Frontal cortex (tissue), 4 donors: ENCODE data around the gene GPATCH4. TPM values are rescaled to one million over a fixed set of nuclear protein-coding genes. Genes with fewer than 3 reads are reported as not detected.
"Not testable (repeated sequence)": the region's sequence is repeated elsewhere in the genome, so short reads cannot be mapped to it uniquely, and the experiment has no call there.

Experiments used
- DNase-seq, 2 donors: peaks; one replicate each; pipeline ENCODE4 v3.0.0; 2012; ENCODE audit warnings: low spot score in 2 of 2
- FAIRE-seq: peaks from 2 replicates; lab custom pipeline; 2012; peaks lifted over from hg19 to GRCh38; lab: Jason Lieb, UNC
- total RNA-seq: library from RNA; depleted of rRNA; stranded (reverse); fragments of >200 nt; gene quantifications from one replicate; pipeline ENCODE4 v1.2.3, GENCODE V29; 2014
- donor health status: control.
- donor health status: control.
- donor health status: control.

Gene GPATCH4
- total RNA-seq, 1 donor from 2014 or later = 5.7 TPM

- no peak for DNase-seq
- no peak for FAIRE-seq
Observed at GRCh38 chr1:156629823-156630449, 28.7 kb upstream of the GPATCH4 start.

- DNase-seq = no peak
Observed at GRCh38 chr1:156627313-156627880, 26.1 kb upstream of the GPATCH4 start.

GRCh38 chr1:156626079-156626438 is 24.8 kb upstream of the GPATCH4 start:
- DNase-seq = no peak
- FAIRE-seq = no peak

More at GRCh38 chr1:156627313-156627880, 26.1 kb upstream of the GPATCH4 start:
- FAIRE-seq = no peak

DNA sequence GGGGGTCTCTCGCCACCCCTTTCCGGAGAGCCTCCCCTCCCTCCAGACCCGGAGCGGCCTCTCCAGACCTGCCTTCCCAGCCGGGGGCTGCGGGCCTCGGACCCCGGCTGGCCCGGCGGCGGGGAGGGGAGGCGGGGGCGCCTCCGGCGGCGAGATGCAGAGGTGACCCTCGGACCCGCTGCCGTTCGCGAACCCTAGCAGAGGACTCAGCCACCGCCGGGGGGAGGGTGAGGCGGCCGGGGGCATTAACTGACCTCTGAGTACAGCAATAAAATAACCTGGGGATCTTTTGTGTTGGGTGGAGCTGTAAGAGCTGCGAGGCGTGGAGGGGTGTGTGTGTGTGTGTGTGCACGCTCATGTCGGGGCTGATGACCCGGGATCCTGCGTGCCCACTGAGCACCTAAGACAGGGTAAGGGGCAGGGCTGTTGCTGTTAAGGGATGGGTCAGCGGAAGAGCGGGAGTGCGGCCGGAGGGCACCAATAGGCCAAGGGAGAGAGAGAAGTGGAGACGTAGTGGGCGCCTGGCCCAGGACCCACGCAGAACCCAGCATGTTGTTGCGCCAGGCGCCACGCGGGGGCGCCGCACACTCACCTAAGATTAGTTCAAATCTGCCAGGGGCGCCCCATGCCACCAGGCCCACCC is 24.3 kb upstream of the GPATCH4 start:
- peak in 1 of 2 donors; percentile 56 for DNase-seq
- FAIRE-seq = no peak

GRCh38 chr1:156624814-156625435 is 23.6 kb upstream of the GPATCH4 start:
- FAIRE-seq (no peak), DNase-seq (no peak)

DNA sequence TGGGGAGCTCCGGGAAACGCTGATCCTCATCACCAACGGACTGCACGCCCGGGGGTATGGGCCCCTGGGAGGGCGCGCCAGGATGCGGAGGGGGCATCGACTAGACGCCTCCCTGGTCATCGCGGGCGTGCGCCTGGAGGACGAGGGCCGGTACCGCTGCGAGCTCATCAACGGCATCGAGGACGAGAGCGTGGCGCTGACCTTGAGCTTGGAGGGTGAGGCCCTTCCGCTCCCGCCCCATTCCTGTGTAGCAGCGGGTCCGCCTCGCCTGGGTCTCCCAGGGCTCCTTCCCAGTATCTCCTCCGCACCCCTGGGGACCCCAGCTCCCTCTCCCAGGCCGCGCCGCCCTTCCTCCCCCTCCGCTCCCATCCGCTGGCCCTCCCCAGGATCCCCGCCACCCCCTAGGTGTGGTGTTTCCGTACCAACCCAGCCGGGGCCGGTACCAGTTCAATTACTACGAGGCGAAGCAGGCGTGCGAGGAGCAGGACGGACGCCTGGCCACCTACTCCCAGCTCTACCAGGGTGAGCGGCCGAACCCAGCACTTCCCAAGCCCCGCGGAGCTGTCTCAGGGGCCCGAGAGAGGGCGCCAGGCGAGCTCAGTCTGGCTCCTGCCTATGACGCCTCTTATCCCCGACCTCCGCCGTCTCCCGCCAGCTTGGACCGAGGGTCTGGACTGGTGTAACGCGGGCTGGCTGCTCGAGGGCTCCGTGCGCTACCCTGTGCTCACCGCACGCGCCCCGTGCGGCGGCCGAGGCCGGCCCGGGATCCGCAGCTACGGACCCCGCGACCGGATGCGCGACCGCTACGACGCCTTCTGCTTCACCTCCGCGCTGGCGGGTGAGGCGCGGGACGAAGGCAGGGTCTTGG is 22.9 kb upstream of the GPATCH4 start:
- DNase-seq (peak in 1 of 2 donors; percentile 48), FAIRE-seq (no peak)

- FAIRE-seq = no peak
- no peak for DNase-seq
Observed at GRCh38 chr1:156622581-156623297, 21.5 kb upstream of the GPATCH4 start.

GRCh38 chr1:156619582-156619955 is 18.3 kb upstream of the GPATCH4 start:
- DNase-seq = no peak
- FAIRE-seq = no peak

GRCh38 chr1:156618853-156619581 is 17.7 kb upstream of the GPATCH4 start, which contains the start of gene HAPLN2:
TSS of gene HAPLN2 (plus strand) at chr1:156619415. CDS start at chr1:156623491, 4,076 bp downstream.
- FAIRE-seq = no peak
- DNase-seq = peak in 1 of 2 donors; percentile 47

DNA sequence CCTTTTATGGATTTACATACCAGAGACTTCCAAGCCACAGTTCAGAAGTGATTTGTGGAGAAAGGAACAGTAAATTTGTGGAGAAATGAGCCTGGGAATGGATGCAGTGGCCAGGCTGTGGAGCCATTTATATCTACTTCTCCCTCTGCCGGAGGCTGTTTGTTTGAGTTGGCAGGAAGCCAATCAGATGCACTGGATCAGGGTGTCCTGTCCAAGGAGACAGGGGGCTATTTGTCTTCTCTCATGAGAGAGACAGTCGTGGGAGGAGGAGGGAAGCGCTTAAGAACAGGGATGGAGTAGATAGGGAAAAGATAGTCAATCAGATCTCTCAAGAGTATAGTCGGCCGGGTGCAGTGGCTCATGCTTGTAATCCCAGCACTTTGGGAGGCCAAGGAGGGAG is 15.2 kb upstream of the GPATCH4 start:
- DNase-seq (peak; percentile 46 to 61), FAIRE-seq (no peak)

DNA sequence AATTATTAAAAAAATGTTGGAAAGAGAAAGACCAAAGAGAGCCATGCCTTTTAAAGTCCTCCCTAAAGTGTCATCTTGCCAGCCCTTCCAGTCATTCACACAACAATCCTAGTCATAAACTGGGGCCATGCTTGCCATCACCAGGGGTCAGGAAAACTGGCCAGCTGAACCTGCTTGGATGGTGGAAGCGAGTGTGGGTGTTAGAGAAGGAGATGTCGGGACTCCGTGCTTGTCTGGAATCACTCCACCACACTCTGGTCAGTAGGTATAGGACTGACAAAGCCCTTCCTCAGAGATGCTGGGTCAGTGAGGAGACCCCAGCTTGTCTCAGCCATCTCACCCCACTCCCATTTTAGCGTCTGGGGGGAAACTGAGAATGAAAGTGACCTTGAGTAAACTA is 14.7 kb upstream of the GPATCH4 start:
- DNase-seq (no peak), FAIRE-seq (no peak)

DNA sequence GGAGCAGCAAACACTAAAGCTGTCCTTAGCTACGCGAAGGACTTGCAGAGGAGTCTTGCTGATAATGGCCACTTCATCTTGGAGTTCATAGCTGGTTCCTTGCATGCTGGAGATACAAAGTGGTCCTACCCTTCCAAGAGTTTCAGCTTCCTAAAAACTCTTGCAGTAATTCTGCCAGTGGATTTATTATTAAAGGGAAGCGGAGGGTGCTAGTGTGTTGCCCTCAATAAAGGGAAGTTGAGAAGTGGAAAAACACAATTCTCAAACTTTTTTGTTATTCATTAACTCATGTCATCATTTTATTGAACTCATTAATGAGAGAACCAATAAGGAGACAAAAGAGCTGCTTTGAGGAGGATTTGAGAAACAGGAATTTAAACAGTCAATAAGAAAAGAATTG is 11.4 kb upstream of the GPATCH4 start:
- FAIRE-seq (no peak), DNase-seq (no peak)

DNA sequence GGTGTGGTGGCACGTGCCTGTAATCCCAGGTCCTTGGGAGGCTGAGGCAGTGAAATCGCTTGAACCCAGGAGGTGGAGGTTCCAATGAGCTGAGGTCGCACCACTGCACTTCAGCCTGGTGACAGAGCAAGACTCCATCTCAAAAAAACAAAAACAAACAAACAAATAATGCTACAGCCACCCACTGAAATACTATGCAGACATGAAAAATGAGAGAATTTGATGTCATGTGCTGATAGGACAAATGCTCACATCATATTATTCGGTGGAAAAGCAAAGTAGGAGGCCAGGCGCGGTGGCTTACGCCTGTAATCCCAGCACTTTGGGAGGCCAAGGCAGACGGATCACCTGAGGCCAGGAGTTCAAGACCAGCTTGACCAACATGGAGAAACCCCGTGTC is 8.8 kb upstream of the GPATCH4 start:
- FAIRE-seq, DNase-seq: not testable (repeated sequence)

DNA sequence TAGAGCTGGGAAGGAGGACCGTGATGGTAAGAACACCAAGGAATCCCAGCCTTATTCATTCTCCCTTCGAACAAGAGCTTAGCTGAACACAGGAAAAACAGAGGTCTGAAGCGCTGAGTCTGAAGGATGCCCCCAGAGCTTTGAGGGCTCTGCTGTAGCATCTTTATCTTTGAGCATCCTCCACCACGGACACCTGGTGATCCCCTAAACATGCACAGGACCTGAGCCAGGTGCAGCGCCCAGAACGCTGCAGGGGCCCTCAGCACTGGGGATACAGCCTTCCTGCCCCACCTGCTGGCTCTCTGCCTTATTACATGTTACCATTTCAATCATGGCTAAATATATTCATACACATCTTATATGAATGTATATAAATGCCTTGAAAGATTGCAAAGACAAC is 7.7 kb upstream of the GPATCH4 start:
- FAIRE-seq (no peak), DNase-seq (no peak)

GRCh38 chr1:156608036-156608674 is 6.9 kb upstream of the GPATCH4 start:
- DNase-seq (peak in 1 of 2 donors; percentile 63), FAIRE-seq (peak; percentile 24)

GRCh38 chr1:156607344-156607743 is 6.1 kb upstream of the GPATCH4 start:
- not testable (repeated sequence) for DNase-seq, FAIRE-seq

DNA sequence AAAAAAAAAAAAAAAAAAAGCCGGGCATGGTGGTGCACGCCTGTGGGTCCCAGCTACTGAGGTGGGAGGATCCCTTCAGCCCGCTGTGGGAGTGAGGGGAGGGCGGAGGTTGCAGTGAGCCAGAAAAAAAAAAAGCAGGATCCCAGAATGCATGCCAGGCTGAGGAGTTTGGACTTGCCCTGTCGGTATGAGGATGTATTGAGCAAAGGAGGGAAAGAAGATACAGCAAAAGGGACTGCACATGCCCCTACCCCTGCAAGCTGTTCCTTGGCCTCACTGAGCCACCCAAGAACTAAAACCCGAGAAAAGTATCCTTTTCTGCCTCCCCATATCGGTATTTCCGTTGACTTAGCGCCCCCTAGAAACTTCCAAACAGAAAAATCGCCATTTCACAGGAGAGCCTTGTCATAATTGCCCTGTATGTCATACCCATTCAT is 1.3 kb upstream of the GPATCH4 start:
- DNase-seq (no peak), FAIRE-seq (no peak)

- FAIRE-seq = no peak
- DNase-seq = no peak
Observed at GRCh38 chr1:156601892-156602291, 613 bp upstream of the GPATCH4 start.
